HFF-Myc (cell line): ENCODE results near the gene NAPSA.

Experiments
- DNase-seq: peaks from one replicate; pipeline ENCODE4 v3.0.0-alpha.2; 2011; ENCODE audit warnings: low read depth; ENCODE audit errors: extremely low read depth
- H3K4me3 ChIP-seq: replicated peaks from 2 replicates; pipeline ENCODE4 v1.5.1; 2011; ENCODE audit warnings: low read depth, mild to moderate bottlenecking, control low read depth, low read length
- CTCF ChIP-seq: IDR thresholded peaks from 2 replicates; pipeline ENCODE4 v1.5.1; 2012; ENCODE audit warnings: mild to moderate bottlenecking, low read depth, low read length, control low read depth; ENCODE audit errors: missing control alignments

The NAPSA gene

GRCh38 chr19:50365434-50366306, at the start of gene NAPSA:
Gene NAPSA, minus strand, starts transcription at chr19:50365639. Its CDS starts 18 bp downstream, at chr19:50365621.
- no peak for DNase-seq
- no peak for TF ChIP-seq CTCF
- no peak within 1 kb of the TSS for H3K4me3 ChIP-seq

GRCh38 chr19:50413531-50413930, 48.1 kb upstream of the NAPSA start:
- H3K4me3 ChIP-seq, result no peak overlapping the region
- no peak for TF ChIP-seq CTCF
- DNase-seq, result no peak

- TF ChIP-seq CTCF, result no peak
- no peak for DNase-seq
- H3K4me3 ChIP-seq, result no peak overlapping the region
Observed at GRCh38 chr19:50413096-50413495, 47.7 kb upstream of the NAPSA start.

GRCh38 chr19:50412419-50412818, 47.0 kb upstream of the NAPSA start:
- TF ChIP-seq CTCF, result no peak
- DNase-seq, result no peak
- no peak overlapping the region for H3K4me3 ChIP-seq

GRCh38 chr19:50410109-50410508, 44.7 kb upstream of the NAPSA start:
- TF ChIP-seq CTCF, result no peak
- no peak for DNase-seq
- no peak overlapping the region for H3K4me3 ChIP-seq

GRCh38 chr19:50409347-50409746, 43.9 kb upstream of the NAPSA start:
- no peak for DNase-seq

More at GRCh38 chr19:50409347-50409746, 43.9 kb upstream of the NAPSA start:
- no peak for TF ChIP-seq CTCF
- no peak overlapping the region for H3K4me3 ChIP-seq
